K562 (cell line): Measurements from ENCODE around the gene ZBTB16. TPM values are rescaled to one million over a fixed set of nuclear protein-coding genes. Genes with fewer than 3 reads are reported as not detected.

Source experiments
- ATAC-seq: fragments of 200-7000 bp; cut with Tn5 transposase; 3 replicates; pipeline ENCODE4 v1.9.1; 2020; ENCODE audit warnings: moderate library complexity
- BruUV-seq: library from RNA; stranded (reverse); fragments of 400-500 nt; replicated peaks from 2 replicates; lab custom pipeline; 2021; lab: Mats Ljungman, UMichigan
- CTCF ChIA-PET: fragments of 300-600 bp; formaldehyde crosslinking; extraction: SDS; loops from one replicate; lab custom pipeline; 2021; ENCODE audit warnings: low intra/inter-chr PET ratio; lab: Yijun Ruan, JAX
- POLR2A ChIA-PET: fragments of 300-600, 350-650 bp; sonication (Branson Sonifier 250); formaldehyde crosslinking; extraction: SDS; loops from one replicate; lab custom pipeline; 2021; ENCODE audit warnings: antibody characterized with exemption, inconsistent platforms; lab: Yijun Ruan, JAX
- DNase-seq, 4 experiments: peaks; one replicate each; pipeline versions ENCODE4 v3.0.0 to v3.0.0-alpha.2; 2011 to 2018; ENCODE audit warnings: low spot score in 3 of 4, mixed read lengths in 3 of 4; ENCODE audit errors: extremely low read depth in 1 of 4
- FAIRE-seq: peaks from 2 replicates; lab custom pipeline; 2011; peaks lifted over from hg19 to GRCh38; lab: Jason Lieb, UNC
- H2AFZ ChIP-seq: 2 replicates; pipeline ENCODE4 v1.6.0; 2011; ENCODE audit warnings: low read depth, low read length, control low read depth, inconsistent platforms
- H3K27ac ChIP-seq: fragments of 200-600 bp; 3 replicates; pipeline ENCODE4 v1.8.0; 2011; ENCODE audit warnings: low read depth, mild to moderate bottlenecking, control low read depth, inconsistent platforms, low read length, moderate library complexity, mixed read lengths; ENCODE audit errors: extremely low read depth
- H3K27me3 ChIP-seq, 2 experiments: fragments of 300-600 bp in 1 of 2; 2 replicates in 1 of 2; 3 replicates in 1 of 2; pipeline versions ENCODE4 v1.6.0 to v1.8.0; 2011; ENCODE audit warnings: inconsistent platforms in 2 of 2, low read length in 2 of 2, mild to moderate bottlenecking in 1 of 2, mixed read lengths in 1 of 2, moderate library complexity in 1 of 2; ENCODE audit not compliant: control insufficient read depth in 2 of 2, insufficient read depth in 2 of 2
- H3K36me3 ChIP-seq: fragments of 300-600 bp; 3 replicates; pipeline ENCODE4 v1.8.0; 2011; ENCODE audit warnings: mild to moderate bottlenecking, low read length, inconsistent platforms; ENCODE audit not compliant: control insufficient read depth, insufficient read depth
- H3K4me1 ChIP-seq, 2 experiments: fragments of 200-600 bp in 1 of 2; replicated peaks in 1 of 2; 2 replicates in 1 of 2; 3 replicates in 1 of 2; pipeline versions ENCODE4 v1.5.1 to v1.8.0; 2011; ENCODE audit warnings: inconsistent platforms in 2 of 2, low read length in 2 of 2, mild to moderate bottlenecking in 1 of 2, mixed read lengths in 1 of 2, moderate library complexity in 1 of 2; ENCODE audit not compliant: control insufficient read depth in 2 of 2, insufficient read depth in 2 of 2
- H3K4me2 ChIP-seq: 2 replicates; pipeline ENCODE4 v1.6.1; 2011; ENCODE audit warnings: low read length, control low read depth, inconsistent platforms, mixed read lengths; ENCODE audit not compliant: insufficient read depth
- H3K4me3 ChIP-seq: fragments of 200-600 bp; sonication (generic), shearing (Covaris generic); 2 replicates; pipeline ENCODE4 v1.5.1; 2016; ENCODE audit warnings: control low read depth, inconsistent platforms
- H3K79me2 ChIP-seq: fragments of 200-600 bp; 3 replicates; pipeline ENCODE4 v1.8.0; 2011; ENCODE audit warnings: low read length, inconsistent platforms; ENCODE audit not compliant: control insufficient read depth, insufficient read depth
- H3K9ac ChIP-seq, 2 experiments: 2 replicates each; pipeline versions ENCODE4 v1.6.0 to v1.6.1; 2011; ENCODE audit warnings: low read depth in 2 of 2, low read length in 2 of 2, control low read depth in 1 of 2, inconsistent platforms in 1 of 2, mild to moderate bottlenecking in 1 of 2, mixed read lengths in 1 of 2; ENCODE audit not compliant: insufficient read depth in 1 of 2
- H3K9me1 ChIP-seq: one replicate; pipeline ENCODE4 v1.6.0; 2011; ENCODE audit warnings: inconsistent platforms, mild to moderate bottlenecking, low read length, moderate library complexity; ENCODE audit not compliant: control insufficient read depth, insufficient read depth
- H3K9me3 ChIP-seq: replicated peaks from 2 replicates; pipeline ENCODE4 v1.5.1; 2011; ENCODE audit warnings: low read depth, low read length, inconsistent platforms; ENCODE audit not compliant: control insufficient read depth, insufficient read depth
- H4K20me1 ChIP-seq: replicated peaks from 2 replicates; pipeline ENCODE4 v1.6.1; 2011; ENCODE audit warnings: low read length, inconsistent platforms, mixed read lengths; ENCODE audit not compliant: control insufficient read depth, insufficient read depth
- ELF4 ChIP-seq: fragments of 450-650 bp; formaldehyde crosslinking; IDR thresholded peaks from 2 replicates; pipeline ENCODE4 v1.4.0; 2022; ENCODE audit warnings: missing genetic modification characterization
- PHF20 ChIP-seq: fragments of 450-650 bp; IDR thresholded peaks from 2 replicates; pipeline ENCODE4 v1.6.1; 2018; ENCODE audit not compliant: partially characterized antibody
- POLR2AphosphoS5 ChIP-seq: IDR thresholded peaks from 2 replicates; pipeline ENCODE4 v1.6.1; 2011; ENCODE audit warnings: mild to moderate bottlenecking, low read depth, low read length, moderate library complexity; ENCODE audit not compliant: control insufficient read depth, insufficient read depth
- RBM34 ChIP-seq: fragments of 200-400 bp; formaldehyde crosslinking; IDR thresholded peaks from 2 replicates; pipeline ENCODE4 v1.6.1; 2018; ENCODE audit warnings: low read length, borderline replicate concordance; ENCODE audit not compliant: insufficient read depth
- SIN3B ChIP-seq: fragments of 450-650 bp; IDR thresholded peaks from 2 replicates; pipeline ENCODE4 v1.6.1; 2017; ENCODE audit warnings: low read depth, mild to moderate bottlenecking, moderate library complexity
- TEAD1 ChIP-seq, 2 experiments: fragments of 450-650 bp in 1 of 2; sonication (generic) in 1 of 2; formaldehyde crosslinking; IDR thresholded peaks; 2 replicates each; pipeline versions ENCODE4 v1.4.0 to v1.8.0; 2020 to 2022; ENCODE audit warnings: mild to moderate bottlenecking in 2 of 2, missing genetic modification reagents in 1 of 2
- ZNF140 ChIP-seq: fragments of 250-450 bp; sonication (Bioruptor Pico); IDR thresholded peaks from 2 replicates; pipeline ENCODE4 v1.8.0; 2021; ENCODE audit warnings: moderate library complexity, mild to moderate bottlenecking, inconsistent platforms
- WGBS: fragments of 100-300 bp; shearing (Covaris generic); methylation state at CpG from one replicate; pipeline ENCODE4 v1.1.6; 2016; ENCODE audit warnings: low coverage, mixed read lengths; ENCODE audit not compliant: insufficient coverage; ENCODE audit errors: missing lambda C conversion rate; 5-methylcytosine and 5-hydroxymethylcytosine counted together
- in situ Hi-C: fragments of 300-500 bp; cut with MboI; formaldehyde crosslinking; loops from 4 replicates; pipeline ENCODE4 v1.15.0; 2018; ENCODE audit warnings: inconsistent platforms, mixed read lengths
- intact Hi-C: fragments of 100-400 bp; cut with micrococcal nuclease; formaldehyde crosslinking; loops from 2 replicates; pipeline ENCODE4 v1.14.2; 2022
- polyA plus RNA-seq, 8 experiments: library from polyadenylated mRNA; depleted of rRNA in 4 of 8; stranded (reverse) in 5 of 8; unstranded in 3 of 8; fragments of >200 nt; fragmentation: Nextera tagmentation in 2 of 8; fragmentation: Illumina TruSeq in 1 of 8; extraction: Ambion mirVana in 2 of 8; extraction: Trizol in 1 of 8; gene quantifications; 2 replicates each; pipeline versions ENCODE4 v1.2.1 to v1.2.3, GENCODE V29; 2011 to 2014; ENCODE audit warnings: inconsistent platforms in 1 of 8, missing spikeins in 1 of 8
- total RNA-seq, 7 experiments: library from RNA; depleted of rRNA in 6 of 7; stranded (reverse); fragments of >200 nt in 6 of 7; fragmentation: Illumina TruSeq in 2 of 7; extraction: Trizol in 2 of 7; gene quantifications; 2 replicates each; pipeline versions ENCODE4 v1.2.1 to v1.2.3, GENCODE V29; 2011 to 2021; ENCODE audit warnings: low replicate concordance in 1 of 7
- TF ChIP-seq, protein P1 (sequence below), 3 experiments: fragments of 200-800 bp in 1 of 3; fragments of 250-450 bp in 1 of 3; fragments of 450-650 bp in 1 of 3; sonication (Bioruptor Pico) in 1 of 3; sonication (Bioruptor generic) in 1 of 3; formaldehyde crosslinking in 1 of 3; IDR thresholded peaks; 2 replicates each; pipeline versions ENCODE4 v1.6.1 to v1.8.0; 2016 to 2022; ENCODE audit warnings: mild to moderate bottlenecking in 2 of 3, missing genetic modification characterization in 2 of 3, missing compliant biosample characterization in 1 of 3, moderate library complexity in 1 of 3
- TF ChIP-seq, protein P2 (sequence below): fragments of 450-650 bp; IDR thresholded peaks from 2 replicates; pipeline ENCODE4 v1.6.1; 2014; ENCODE audit warnings: low read depth, mild to moderate bottlenecking, moderate library complexity, borderline replicate concordance
- TF ChIP-seq, protein P3 (sequence below): fragments of 450-650 bp; formaldehyde crosslinking; IDR thresholded peaks from 2 replicates; pipeline ENCODE4 v1.4.0; 2022; ENCODE audit warnings: missing genetic modification characterization
- TF ChIP-seq, protein P4 (sequence below): sonication (generic); formaldehyde crosslinking; IDR thresholded peaks from 2 replicates; pipeline ENCODE4 v1.9.0; 2022; ENCODE audit warnings: mild to moderate bottlenecking, missing genetic modification reagents

ZBTB16 gene
- total and polyA plus RNA-seq, 9 of the 15 experiments (the other 6 are each of a cell fraction or from before 2014, with no cell fraction given) = 0.06 to 0.40 (median 0.24) TPM; not detected in 4

DNA sequence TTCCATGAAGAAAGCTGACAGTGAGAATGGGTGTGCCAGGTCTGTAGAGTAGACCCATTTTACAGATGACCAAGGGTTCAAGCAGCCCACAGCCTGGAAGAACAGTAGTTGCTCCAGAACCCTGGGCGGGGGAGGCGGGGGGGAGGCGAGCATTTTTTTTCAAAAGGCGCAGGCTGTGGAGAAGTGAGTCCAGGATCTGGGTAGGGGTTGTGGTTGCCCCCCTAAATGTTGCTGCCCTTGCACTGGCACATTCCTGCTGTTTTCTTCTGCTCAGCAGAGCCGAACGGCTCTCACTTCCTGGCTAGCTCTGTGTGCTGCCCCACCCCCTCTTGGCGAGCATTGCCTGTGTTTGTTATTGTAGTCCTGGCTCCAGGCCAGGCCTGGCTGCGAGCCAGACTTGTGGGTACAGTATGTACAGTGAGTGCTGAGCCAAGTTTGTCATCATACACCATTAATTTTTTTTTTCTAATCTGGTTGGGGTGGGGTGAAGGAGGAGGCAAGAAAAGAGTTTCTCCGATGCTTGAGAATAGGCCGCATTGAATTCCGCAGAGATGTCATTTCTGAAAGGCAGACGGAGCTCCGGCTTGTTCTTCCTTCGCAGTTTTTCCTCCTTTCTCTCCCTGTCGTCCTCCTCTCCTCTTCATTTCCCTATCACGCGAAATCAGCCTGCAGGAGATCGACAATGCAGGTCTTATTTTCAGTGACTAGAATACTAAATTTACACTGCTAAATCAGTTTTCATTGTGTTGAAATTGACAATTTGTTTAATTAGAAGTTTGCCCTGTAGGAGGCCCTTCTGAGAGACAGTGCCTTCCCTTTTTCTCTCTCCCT lies 100.5 kb downstream of the ZBTB16 start:
- Histone ChIP-seq H3K79me2 (no peaks in the 10 kb centered on the region), H3K4me2 (peak overlapping the region; percentile 74), H3K36me3 (no peaks in the 10 kb centered on the region; the same call in 2 of the 3 replicates), H3K27ac (peak overlapping the region; percentile 43; the same call in 2 of the 3 replicates), H2AFZ (peak overlapping the region; percentile 71), H3K9me1 (no peaks in the 10 kb centered on the region), H3K9me3 (no peaks in the 10 kb centered on the region), H4K20me1 (no peaks in the 10 kb centered on the region), H3K4me3 (no peak overlapping the region; the same call in 1 of the 2 replicates), H3K27me3 (peaks cover 0 to 5% of the 10 kb centered on the region in 2 experiments; a peak in 2 of 5 replicates), H3K9ac (peak overlapping the region; percentile 11 to 36; a peak in 2 of 4 replicates), H3K4me1 (peaks cover 13 to 33% of the 10 kb centered on the region in 2 experiments)
- FAIRE-seq (peak; percentile 99), DNase-seq (peak; percentile 91 to 98 (median 92)), ATAC-seq (peak; percentile 96)
- ChIA-PET CTCF (no interaction called here), POLR2A (interaction anchor here (0.6 kb wide), 1 partner anchor 15 kb away, joined by 3 read pairs; no protein-coding TSS in a partner anchor)
- BruUV-seq = no TSS peak
- in situ Hi-C loops = no loop called here
- WGBS = 1% methylated on average over 18 of the region's 18 CpGs
- intact Hi-C loops = loop anchor here (2.0 kb wide), 1 partner anchor 21 kb away; no protein-coding TSS in a partner anchor
- TF ChIP-seq TEAD1 (CRISPR knock-in tag; IDR thresholded peaks at IDR 0.05) = peak; percentile 6 to 43; a peak in 1 of 4 replicates
- no peak for TF ChIP-seq SIN3B
- peak; percentile 33 for TF ChIP-seq PHF20
- TF ChIP-seq, protein P1, sequence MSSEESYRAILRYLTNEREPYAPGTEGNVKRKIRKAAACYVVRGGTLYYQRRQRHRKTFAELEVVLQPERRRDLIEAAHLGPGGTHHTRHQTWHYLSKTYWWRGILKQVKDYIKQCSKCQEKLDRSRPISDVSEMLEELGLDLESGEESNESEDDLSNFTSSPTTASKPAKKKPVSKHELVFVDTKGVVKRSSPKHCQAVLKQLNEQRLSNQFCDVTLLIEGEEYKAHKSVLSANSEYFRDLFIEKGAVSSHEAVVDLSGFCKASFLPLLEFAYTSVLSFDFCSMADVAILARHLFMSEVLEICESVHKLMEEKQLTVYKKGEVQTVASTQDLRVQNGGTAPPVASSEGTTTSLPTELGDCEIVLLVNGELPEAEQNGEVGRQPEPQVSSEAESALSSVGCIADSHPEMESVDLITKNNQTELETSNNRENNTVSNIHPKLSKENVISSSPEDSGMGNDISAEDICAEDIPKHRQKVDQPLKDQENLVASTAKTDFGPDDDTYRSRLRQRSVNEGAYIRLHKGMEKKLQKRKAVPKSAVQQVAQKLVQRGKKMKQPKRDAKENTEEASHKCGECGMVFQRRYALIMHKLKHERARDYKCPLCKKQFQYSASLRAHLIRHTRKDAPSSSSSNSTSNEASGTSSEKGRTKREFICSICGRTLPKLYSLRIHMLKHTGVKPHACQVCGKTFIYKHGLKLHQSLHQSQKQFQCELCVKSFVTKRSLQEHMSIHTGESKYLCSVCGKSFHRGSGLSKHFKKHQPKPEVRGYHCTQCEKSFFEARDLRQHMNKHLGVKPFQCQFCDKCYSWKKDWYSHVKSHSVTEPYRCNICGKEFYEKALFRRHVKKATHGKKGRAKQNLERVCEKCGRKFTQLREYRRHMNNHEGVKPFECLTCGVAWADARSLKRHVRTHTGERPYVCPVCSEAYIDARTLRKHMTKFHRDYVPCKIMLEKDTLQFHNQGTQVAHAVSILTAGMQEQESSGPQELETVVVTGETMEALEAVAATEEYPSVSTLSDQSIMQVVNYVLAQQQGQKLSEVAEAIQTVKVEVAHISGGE (CRISPR knock-in tag; IDR thresholded peaks at IDR 0.05) = no peak
- TF ChIP-seq, protein P2, sequence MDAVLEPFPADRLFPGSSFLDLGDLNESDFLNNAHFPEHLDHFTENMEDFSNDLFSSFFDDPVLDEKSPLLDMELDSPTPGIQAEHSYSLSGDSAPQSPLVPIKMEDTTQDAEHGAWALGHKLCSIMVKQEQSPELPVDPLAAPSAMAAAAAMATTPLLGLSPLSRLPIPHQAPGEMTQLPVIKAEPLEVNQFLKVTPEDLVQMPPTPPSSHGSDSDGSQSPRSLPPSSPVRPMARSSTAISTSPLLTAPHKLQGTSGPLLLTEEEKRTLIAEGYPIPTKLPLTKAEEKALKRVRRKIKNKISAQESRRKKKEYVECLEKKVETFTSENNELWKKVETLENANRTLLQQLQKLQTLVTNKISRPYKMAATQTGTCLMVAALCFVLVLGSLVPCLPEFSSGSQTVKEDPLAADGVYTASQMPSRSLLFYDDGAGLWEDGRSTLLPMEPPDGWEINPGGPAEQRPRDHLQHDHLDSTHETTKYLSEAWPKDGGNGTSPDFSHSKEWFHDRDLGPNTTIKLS = no peak
- TF ChIP-seq, protein P3, sequence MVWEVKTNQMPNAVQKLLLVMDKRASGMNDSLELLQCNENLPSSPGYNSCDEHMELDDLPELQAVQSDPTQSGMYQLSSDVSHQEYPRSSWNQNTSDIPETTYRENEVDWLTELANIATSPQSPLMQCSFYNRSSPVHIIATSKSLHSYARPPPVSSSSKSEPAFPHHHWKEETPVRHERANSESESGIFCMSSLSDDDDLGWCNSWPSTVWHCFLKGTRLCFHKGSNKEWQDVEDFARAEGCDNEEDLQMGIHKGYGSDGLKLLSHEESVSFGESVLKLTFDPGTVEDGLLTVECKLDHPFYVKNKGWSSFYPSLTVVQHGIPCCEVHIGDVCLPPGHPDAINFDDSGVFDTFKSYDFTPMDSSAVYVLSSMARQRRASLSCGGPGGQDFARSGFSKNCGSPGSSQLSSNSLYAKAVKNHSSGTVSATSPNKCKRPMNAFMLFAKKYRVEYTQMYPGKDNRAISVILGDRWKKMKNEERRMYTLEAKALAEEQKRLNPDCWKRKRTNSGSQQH = no peak
- no peak for TF ChIP-seq ZNF140 (CRISPR knock-in tag)
- TF ChIP-seq, protein P4, sequence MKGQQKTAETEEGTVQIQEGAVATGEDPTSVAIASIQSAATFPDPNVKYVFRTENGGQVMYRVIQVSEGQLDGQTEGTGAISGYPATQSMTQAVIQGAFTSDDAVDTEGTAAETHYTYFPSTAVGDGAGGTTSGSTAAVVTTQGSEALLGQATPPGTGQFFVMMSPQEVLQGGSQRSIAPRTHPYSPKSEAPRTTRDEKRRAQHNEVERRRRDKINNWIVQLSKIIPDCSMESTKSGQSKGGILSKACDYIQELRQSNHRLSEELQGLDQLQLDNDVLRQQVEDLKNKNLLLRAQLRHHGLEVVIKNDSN (CRISPR knock-in tag) = no peak
- TF ChIP-seq ELF4 (CRISPR knock-in tag) = 0 out of 2 replicates have a peak, but pooled peaks have one; percentile 42
- no peak for TF ChIP-seq RBM34
- peak; percentile 82 for TF ChIP-seq POLR2AphosphoS5
